ENCODE results near the gene CALD1. TPM values are rescaled to one million over a fixed set of nuclear protein-coding genes. Genes with fewer than 3 reads are reported as not detected.

CALD1 gene
- total RNA-seq, 4 donors from 2014 or later, result 162 to 401 (median 226) TPM

DNA sequence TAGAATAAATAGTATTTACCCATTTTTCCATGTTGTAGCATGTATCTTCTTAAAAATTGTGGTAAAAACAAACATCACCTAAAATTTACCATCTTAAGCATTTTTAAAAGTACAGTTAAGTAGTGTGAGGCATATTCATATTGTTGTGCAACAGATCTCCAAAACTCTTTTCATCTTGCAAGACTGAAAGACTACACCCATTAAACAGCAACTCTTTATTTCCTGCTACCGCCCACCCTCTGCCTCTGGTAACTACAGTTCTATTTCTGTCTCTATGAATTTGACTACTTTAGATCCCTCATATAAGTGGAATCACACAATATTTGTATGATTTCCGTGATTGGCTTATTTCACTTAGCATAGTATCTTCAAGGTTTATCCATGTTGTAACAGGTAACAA is 166.8 kb downstream of the CALD1 start:
- H3K9me3 ChIP-seq, result no peaks in the 10 kb centered on the region
- H3K4me3 ChIP-seq, result no peak overlapping the region
- no peaks in the 10 kb centered on the region for H3K27me3 ChIP-seq
- peaks cover 0 to 13% (median 5%) of the 10 kb centered on the region in 4 donors for H3K36me3 ChIP-seq
- 61 to 66% methylated on average over 2 of the region's 2 CpGs for WGBS, 2 donors (ENCODE audit: low coverage in 1 of 2)
- intact Hi-C loops (cut with DNase I; ENCODE audit: low total_unique reads) (loop anchor here (10.0 kb wide), 1 partner anchor 251 kb away; no protein-coding TSS in a partner anchor), in situ Hi-C loops (cut with MboI; ENCODE audit: low pct_ligation_motif_present in 1 of 4, low pct_unique_long_range_greater_than_20kb in 1 of 4, low sequenced_read_pairs in 3 of 4) (no loop called here)
- no peaks in the 10 kb centered on the region for H3K4me1 ChIP-seq
- no peak overlapping the region for H3K27ac ChIP-seq
- DNase-seq, result no peak
- TF ChIP-seq EP300 (IDR thresholded peaks at IDR 0.05; ENCODE audit: low read depth), result no peak
- no peak for TF ChIP-seq POLR2A (IDR thresholded peaks at IDR 0.05)
- TF ChIP-seq, protein P1, sequence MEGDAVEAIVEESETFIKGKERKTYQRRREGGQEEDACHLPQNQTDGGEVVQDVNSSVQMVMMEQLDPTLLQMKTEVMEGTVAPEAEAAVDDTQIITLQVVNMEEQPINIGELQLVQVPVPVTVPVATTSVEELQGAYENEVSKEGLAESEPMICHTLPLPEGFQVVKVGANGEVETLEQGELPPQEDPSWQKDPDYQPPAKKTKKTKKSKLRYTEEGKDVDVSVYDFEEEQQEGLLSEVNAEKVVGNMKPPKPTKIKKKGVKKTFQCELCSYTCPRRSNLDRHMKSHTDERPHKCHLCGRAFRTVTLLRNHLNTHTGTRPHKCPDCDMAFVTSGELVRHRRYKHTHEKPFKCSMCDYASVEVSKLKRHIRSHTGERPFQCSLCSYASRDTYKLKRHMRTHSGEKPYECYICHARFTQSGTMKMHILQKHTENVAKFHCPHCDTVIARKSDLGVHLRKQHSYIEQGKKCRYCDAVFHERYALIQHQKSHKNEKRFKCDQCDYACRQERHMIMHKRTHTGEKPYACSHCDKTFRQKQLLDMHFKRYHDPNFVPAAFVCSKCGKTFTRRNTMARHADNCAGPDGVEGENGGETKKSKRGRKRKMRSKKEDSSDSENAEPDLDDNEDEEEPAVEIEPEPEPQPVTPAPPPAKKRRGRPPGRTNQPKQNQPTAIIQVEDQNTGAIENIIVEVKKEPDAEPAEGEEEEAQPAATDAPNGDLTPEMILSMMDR (IDR thresholded peaks at IDR 0.05), result no peak
- TF ChIP-seq POLR2AphosphoS5 (IDR thresholded peaks at IDR 0.05), result no peak

DNA sequence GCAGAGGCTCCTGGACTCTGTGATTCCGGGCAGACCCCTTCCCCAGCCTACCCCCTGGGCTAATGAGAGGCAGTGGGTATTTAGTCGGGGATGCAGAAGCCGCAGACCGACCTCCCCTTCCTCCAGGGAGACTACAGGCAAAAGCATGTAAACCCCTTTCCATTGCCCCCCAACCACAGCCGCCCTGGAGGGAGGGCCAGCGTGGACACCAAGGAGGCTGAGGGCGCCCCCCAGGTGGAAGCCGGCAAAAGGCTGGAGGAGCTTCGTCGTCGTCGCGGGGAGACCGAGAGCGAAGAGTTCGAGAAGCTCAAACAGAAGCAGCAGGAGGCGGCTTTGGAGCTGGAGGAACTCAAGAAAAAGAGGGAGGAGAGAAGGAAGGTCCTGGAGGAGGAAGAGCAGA is 167.9 kb downstream of the CALD1 start:
- H3K4me1 ChIP-seq, result no peaks in the 10 kb centered on the region
- intact Hi-C loops (cut with DNase I; ENCODE audit: low total_unique reads) (loop anchor here (10.0 kb wide), 1 partner anchor 253 kb away; no protein-coding TSS in a partner anchor), in situ Hi-C loops (cut with MboI; ENCODE audit: low pct_ligation_motif_present in 1 of 4, low pct_unique_long_range_greater_than_20kb in 1 of 4, low sequenced_read_pairs in 3 of 4) (no loop called here)
- no peaks in the 10 kb centered on the region for H3K9me3 ChIP-seq
- H3K27ac ChIP-seq, result peak overlapping the region in 1 of 4 donors; percentile 2
- TF ChIP-seq EP300 (IDR thresholded peaks at IDR 0.05; ENCODE audit: low read depth), result no peak
- no peak for TF ChIP-seq POLR2AphosphoS5 (IDR thresholded peaks at IDR 0.05)
- TF ChIP-seq, protein P1 (IDR thresholded peaks at IDR 0.05), result no peak
- TF ChIP-seq POLR2A (IDR thresholded peaks at IDR 0.05), result no peak
- peaks cover 0 to 16% (median 5%) of the 10 kb centered on the region in 4 donors for H3K36me3 ChIP-seq
- H3K4me3 ChIP-seq, result no peak overlapping the region
- no peaks in the 10 kb centered on the region for H3K27me3 ChIP-seq
- no peak for DNase-seq
- 66 to 93% methylated on average over 4 to 17 of the region's 17 CpGs for WGBS, 2 donors (ENCODE audit: low coverage in 1 of 2)

DNA sequence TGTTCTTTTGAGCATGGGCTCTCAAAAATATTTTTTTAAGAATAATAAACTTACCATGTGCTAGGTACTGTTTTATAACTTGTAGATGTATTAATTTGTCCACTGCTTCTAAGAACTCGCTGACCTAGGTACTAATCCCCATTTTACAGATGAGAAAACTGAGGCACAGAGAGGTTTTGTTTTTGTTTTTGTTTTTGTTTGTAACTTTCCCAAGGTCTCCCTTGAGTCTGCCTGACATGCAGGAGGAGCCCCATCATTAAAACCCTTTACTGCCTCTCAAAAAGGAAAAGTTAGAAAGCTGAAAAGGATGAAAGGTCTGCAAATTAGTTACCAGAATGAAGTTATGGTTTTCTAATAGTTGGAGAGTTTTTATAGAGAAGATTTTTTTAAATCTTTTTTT is 168.4 kb downstream of the CALD1 start:
- intact Hi-C loops (cut with DNase I; ENCODE audit: low total_unique reads), result loop anchor here (10.0 kb wide), 1 partner anchor 253 kb away; no protein-coding TSS in a partner anchor
- Histone ChIP-seq H3K27ac (peak overlapping the region in 1 of 4 donors; percentile 2), H3K36me3 (peaks cover 0 to 16% (median 5%) of the 10 kb centered on the region in 4 donors), H3K9me3 (no peaks in the 10 kb centered on the region), H3K27me3 (no peaks in the 10 kb centered on the region), H3K4me3 (no peak overlapping the region), H3K4me1 (no peaks in the 10 kb centered on the region)
- DNase-seq, result no peak
- in situ Hi-C loops (cut with MboI; ENCODE audit: low pct_ligation_motif_present in 1 of 4, low pct_unique_long_range_greater_than_20kb in 1 of 4, low sequenced_read_pairs in 3 of 4), result no loop called here
- TF ChIP-seq EP300 (IDR thresholded peaks at IDR 0.05; ENCODE audit: low read depth) (no peak), POLR2AphosphoS5 (IDR thresholded peaks at IDR 0.05) (no peak), POLR2A (IDR thresholded peaks at IDR 0.05) (no peak)
- TF ChIP-seq, protein P1 (IDR thresholded peaks at IDR 0.05), result no peak
- WGBS, 2 donors (ENCODE audit: low coverage in 1 of 2), result 84 to 100% methylated on average over 1 of the region's 1 CpG

DNA sequence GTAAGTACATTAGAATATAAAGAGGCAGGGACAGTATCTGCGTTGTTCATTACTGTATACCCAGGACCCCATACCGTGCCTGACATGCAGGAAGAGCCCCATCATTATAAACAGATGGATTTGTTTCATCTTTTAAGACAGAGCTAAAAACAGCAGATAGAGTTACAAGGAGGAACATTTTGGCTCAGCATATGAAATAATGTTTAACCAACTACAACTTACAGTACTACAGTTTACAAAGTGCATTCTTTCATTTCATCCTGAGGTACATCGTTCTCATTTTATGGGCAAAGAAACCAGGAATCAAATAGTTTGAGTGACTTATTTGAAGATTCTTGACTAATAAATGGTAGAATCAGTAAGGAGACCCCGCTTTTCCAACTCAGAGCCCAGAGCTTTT is 168.8 kb downstream of the CALD1 start:
- peaks cover 0 to 16% (median 5%) of the 10 kb centered on the region in 4 donors for H3K36me3 ChIP-seq
- H3K4me1 ChIP-seq, result no peaks in the 10 kb centered on the region
- no peaks in the 10 kb centered on the region for H3K27me3 ChIP-seq
- H3K9me3 ChIP-seq, result no peaks in the 10 kb centered on the region
- H3K27ac ChIP-seq, result peak overlapping the region in 1 of 4 donors; percentile 29
- 70% methylated on average over 4 of the region's 4 CpGs for WGBS, 2 donors (ENCODE audit: low coverage in 1 of 2)
- TF ChIP-seq EP300 (IDR thresholded peaks at IDR 0.05; ENCODE audit: low read depth) (no peak), POLR2AphosphoS5 (IDR thresholded peaks at IDR 0.05) (no peak), POLR2A (IDR thresholded peaks at IDR 0.05) (no peak)
- TF ChIP-seq, protein P1 (IDR thresholded peaks at IDR 0.05), result no peak
- H3K4me3 ChIP-seq, result no peak overlapping the region
- DNase-seq, result no peak
- intact Hi-C loops (cut with DNase I; ENCODE audit: low total_unique reads) (loop anchor here (10.0 kb wide), 1 partner anchor 253 kb away; no protein-coding TSS in a partner anchor), in situ Hi-C loops (cut with MboI; ENCODE audit: low pct_ligation_motif_present in 1 of 4, low pct_unique_long_range_greater_than_20kb in 1 of 4, low sequenced_read_pairs in 3 of 4) (no loop called here)
